ENCODE data around the gene HOXB2.

HOXB2 gene

GRCh38 chr17:48569240-48569582 is 24.3 kb upstream of the HOXB2 start:
- DNase-seq (ENCODE audit: low read depth), result no peak
- TF ChIP-seq CTCF (IDR thresholded peaks at IDR 0.05; ENCODE audit: insufficient read depth, low read depth, low read length, missing control alignments), result no peak
- H3K4me3 ChIP-seq (ENCODE audit: low read depth, low read length), result no peak overlapping the region

- TF ChIP-seq CTCF (IDR thresholded peaks at IDR 0.05; ENCODE audit: insufficient read depth, low read depth, low read length, missing control alignments), result no peak
- no peak for DNase-seq (ENCODE audit: low read depth)
- H3K4me3 ChIP-seq (ENCODE audit: low read depth, low read length), result no peak overlapping the region
Observed at GRCh38 chr17:48568499-48569239, 23.8 kb upstream of the HOXB2 start.

DNA sequence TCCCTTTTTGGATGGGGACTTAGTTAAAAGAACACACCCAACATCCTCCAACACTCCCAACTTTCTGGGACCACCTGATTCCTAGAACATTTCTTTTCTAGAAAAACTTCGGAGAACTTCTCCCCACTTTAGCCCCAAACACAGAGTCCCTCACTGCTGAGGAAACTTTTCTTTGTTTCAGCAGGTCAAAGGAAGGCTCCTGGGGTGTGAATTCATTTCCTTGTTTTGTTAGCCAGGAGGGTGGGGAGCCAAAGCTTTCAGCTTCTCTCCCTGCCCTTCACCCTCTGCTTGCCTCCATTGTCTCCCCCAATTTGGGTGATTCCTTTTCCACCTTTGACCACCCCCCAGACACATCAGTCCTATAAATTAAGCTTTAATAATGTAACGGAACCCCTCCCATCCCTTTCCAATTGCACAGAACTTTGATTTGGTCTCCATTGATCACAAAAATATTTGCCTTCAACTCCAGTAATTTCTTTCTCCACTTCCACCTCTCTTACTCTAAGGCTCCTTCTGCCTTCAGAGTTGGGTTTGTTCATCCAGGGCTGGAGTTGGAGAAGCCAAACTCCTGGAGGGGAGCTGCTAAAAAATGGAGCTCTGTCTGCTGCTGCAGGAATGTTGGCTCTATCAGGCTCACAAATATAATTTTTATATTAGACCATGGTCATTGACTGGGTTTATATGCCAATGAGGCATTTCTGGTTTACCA is 22.9 kb upstream of the HOXB2 start:
- no peak for DNase-seq (ENCODE audit: low read depth)
- TF ChIP-seq CTCF (IDR thresholded peaks at IDR 0.05; ENCODE audit: insufficient read depth, low read depth, low read length, missing control alignments), result no peak
- no peak overlapping the region for H3K4me3 ChIP-seq (ENCODE audit: low read depth, low read length)

- no peak for DNase-seq (ENCODE audit: low read depth)
- no peak overlapping the region for H3K4me3 ChIP-seq (ENCODE audit: low read depth, low read length)
- no peak for TF ChIP-seq CTCF (IDR thresholded peaks at IDR 0.05; ENCODE audit: insufficient read depth, low read depth, low read length, missing control alignments)
Observed at GRCh38 chr17:48567209-48567608, 22.3 kb upstream of the HOXB2 start.

- TF ChIP-seq CTCF (IDR thresholded peaks at IDR 0.05; ENCODE audit: insufficient read depth, low read depth, low read length, missing control alignments), result no peak
- DNase-seq (ENCODE audit: low read depth), result no peak
- no peak overlapping the region for H3K4me3 ChIP-seq (ENCODE audit: low read depth, low read length)
Observed at GRCh38 chr17:48566717-48567116, 21.8 kb upstream of the HOXB2 start.

DNA sequence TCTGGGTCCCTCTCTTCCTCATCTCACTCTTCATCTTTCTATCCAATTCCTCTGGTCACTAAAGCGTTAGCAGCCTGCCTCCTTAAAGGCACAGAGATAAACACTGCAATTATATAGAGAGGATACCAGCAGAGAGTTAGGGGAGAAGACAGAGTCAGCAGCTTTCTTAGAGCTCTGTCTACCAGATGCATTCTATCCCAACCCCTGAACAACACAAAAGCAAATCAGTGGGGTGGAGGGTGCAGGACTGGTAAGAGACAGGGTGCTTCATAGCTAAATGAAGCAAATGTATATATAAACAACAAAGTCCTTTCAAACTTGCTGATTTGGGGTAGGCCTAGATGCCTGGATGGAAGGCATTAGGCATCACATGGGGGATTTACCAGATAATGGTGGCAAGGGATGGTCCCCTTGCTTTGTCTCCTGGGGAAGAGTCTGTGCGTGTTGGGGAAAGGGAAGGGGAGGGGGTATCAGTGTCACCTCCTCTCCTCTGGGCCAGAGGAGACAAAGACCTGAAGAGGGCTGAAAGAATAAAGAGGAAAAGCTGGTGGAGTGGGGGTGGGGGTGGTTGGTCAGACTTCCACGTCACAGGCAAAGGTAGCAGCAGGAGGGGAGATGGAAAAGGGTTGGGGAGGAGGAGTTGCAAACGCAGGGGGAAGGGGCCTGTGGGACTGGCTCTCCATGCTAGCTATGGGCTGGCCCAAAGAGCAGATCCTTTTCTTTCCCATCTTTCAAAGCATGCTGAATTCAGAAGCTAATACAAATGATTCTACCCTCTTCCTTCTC is 21.2 kb upstream of the HOXB2 start:
- TF ChIP-seq CTCF (IDR thresholded peaks at IDR 0.05; ENCODE audit: insufficient read depth, low read depth, low read length, missing control alignments), result no peak

More for the DNA sequence above, 21.2 kb upstream of the HOXB2 start:
- DNase-seq (ENCODE audit: low read depth), result no peak
- no peak overlapping the region for H3K4me3 ChIP-seq (ENCODE audit: low read depth, low read length)
